Measurements from ENCODE around the gene TSPAN9. TPM values are rescaled to one million over a fixed set of nuclear protein-coding genes. Genes with fewer than 3 reads are reported as not detected.

The TSPAN9 gene
- polyA plus RNA-seq, 1 donor (not counting 4 experiments of a cell fraction or from before 2014, with no cell fraction given), result 27.5 TPM

DNA sequence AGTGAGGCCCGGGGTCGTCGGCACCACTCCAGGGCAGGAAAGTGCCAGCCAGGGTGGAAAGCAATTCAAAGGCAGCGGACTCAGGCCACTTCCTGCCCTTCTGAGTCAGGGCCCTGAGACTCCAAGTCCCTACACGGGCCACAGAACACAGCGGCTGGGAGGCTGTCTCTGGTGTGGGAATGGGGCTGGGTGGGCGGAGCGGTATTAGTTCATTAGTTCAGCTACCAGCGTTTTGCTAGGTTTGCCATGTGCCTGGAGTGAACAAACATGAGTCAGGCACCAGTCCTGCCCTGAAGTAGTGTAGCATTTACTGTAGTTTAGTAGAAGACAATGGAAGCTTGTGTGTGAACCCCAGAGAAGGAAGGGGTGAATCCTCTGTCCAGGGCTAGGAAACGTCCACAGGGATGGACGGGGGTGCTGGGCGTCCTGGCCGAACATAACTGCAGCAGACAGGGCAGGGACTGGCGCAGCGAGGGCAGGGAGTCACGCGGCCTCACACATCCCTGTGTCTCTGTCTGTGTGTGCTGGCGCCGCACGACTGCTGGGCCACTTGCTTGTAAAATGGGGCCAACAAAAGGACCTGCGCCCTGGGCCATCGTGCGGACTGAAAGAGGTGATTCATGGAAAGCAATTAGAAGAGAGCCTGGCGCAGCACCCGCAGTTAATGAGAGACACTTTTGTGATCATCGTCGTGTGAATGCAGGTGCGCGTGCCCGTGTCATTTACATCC lies 227.4 kb downstream of the TSPAN9 start:
- Histone ChIP-seq H3K27ac (ENCODE audit: control insufficient read depth, insufficient read depth, low read length) (peak overlapping the region; percentile 57), H3K4me2 (ENCODE audit: control insufficient read depth, extremely low read depth, insufficient read depth, low read depth, low read length) (peak overlapping the region; percentile 20)
- dilution Hi-C loops (cut with MboI; ENCODE audit: extremely low pct_ligation_motif_present, low sequenced_read_pairs), result no loop called here

DNA sequence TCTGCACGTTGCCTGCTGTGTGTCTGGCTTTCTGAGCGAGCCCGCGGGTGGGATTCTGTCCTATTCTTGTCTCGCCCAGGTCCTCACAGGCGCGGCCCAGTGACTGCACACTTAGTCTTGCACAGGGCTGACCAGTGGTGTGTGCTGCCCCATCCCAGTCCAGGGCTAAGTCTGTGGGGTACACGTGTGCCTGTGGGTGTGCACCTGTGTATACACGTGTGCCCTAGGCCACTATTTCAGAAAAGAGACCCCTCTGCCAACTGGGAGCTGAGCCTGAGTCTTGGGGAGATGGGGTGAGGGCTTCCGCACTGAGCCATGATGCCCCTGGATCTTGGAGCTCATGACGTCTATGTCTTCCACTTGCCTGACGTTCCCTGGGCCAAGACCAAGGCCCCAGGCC lies 228.3 kb downstream of the TSPAN9 start:
- Histone ChIP-seq H3K4me1 (ENCODE audit: control insufficient read depth, extremely low read depth, insufficient read depth, low read length) (peaks cover 35% of the 10 kb centered on the region), H3K27ac (ENCODE audit: control insufficient read depth, insufficient read depth, low read length) (no peak overlapping the region), H3K36me3 (ENCODE audit: control insufficient read depth in 2 of 2, extremely low read depth in 1 of 2, insufficient read depth in 2 of 2, low read length in 2 of 2) (no peaks in the 10 kb centered on the region), H3K27me3 (ENCODE audit: control insufficient read depth, extremely low read depth, insufficient read depth, low read length) (no peaks in the 10 kb centered on the region), H3K4me2 (ENCODE audit: control insufficient read depth, extremely low read depth, insufficient read depth, low read depth, low read length) (no peak overlapping the region), H4K20me1 (ENCODE audit: control insufficient read depth, extremely low read depth, insufficient read depth, low read length) (no peaks in the 10 kb centered on the region), H3K4me3 (ENCODE audit: control insufficient read depth in 2 of 3, extremely low read depth in 1 of 3, insufficient read depth in 2 of 3, low read depth in 1 of 3, low read length in 3 of 3) (no peak overlapping the region), H3K9me1 (ENCODE audit: control insufficient read depth, extremely low read depth, insufficient read depth, low read length) (no peaks in the 10 kb centered on the region), H2AFZ (ENCODE audit: control insufficient read depth, low read length) (no peak overlapping the region), H3K79me2 (ENCODE audit: control insufficient read depth, insufficient read depth, low read length) (no peaks in the 10 kb centered on the region), H3K9me3 (ENCODE audit: control insufficient read depth, low read depth, low read length) (no peaks in the 10 kb centered on the region), H3K9ac (ENCODE audit: control insufficient read depth, extremely low read depth, insufficient read depth, low read length) (no peak overlapping the region)
- DNase-seq (ENCODE audit: low read depth, low spot score) (no peak), FAIRE-seq (no peak)
- TF ChIP-seq EZH2 (IDR thresholded peaks at IDR 0.05; ENCODE audit: low read length), result no peak
- no peak for TF ChIP-seq CTCF (optimal IDR thresholded peaks at IDR 0.05 in 1 of 3, IDR thresholded peaks at IDR 0.05 in 1 of 3, conservative IDR thresholded peaks at IDR 0.05 in 1 of 3; ENCODE audit: extremely low read depth in 1 of 3, insufficient read depth in 2 of 3, low read length in 3 of 3)
- dilution Hi-C loops (cut with MboI; ENCODE audit: extremely low pct_ligation_motif_present, low sequenced_read_pairs), result no loop called here

More for the DNA sequence above, 227.4 kb downstream of the TSPAN9 start:
- no peaks in the 10 kb centered on the region for H4K20me1 ChIP-seq (ENCODE audit: control insufficient read depth, extremely low read depth, insufficient read depth, low read length)
- no peak for DNase-seq (ENCODE audit: low read depth, low spot score)
- H3K4me3 ChIP-seq (ENCODE audit: control insufficient read depth in 2 of 3, extremely low read depth in 1 of 3, insufficient read depth in 2 of 3, low read depth in 1 of 3, low read length in 3 of 3), result no peak overlapping the region
- TF ChIP-seq EZH2 (IDR thresholded peaks at IDR 0.05; ENCODE audit: low read length), result no peak
- no peak for TF ChIP-seq CTCF (optimal IDR thresholded peaks at IDR 0.05 in 1 of 3, IDR thresholded peaks at IDR 0.05 in 1 of 3, conservative IDR thresholded peaks at IDR 0.05 in 1 of 3; ENCODE audit: extremely low read depth in 1 of 3, insufficient read depth in 2 of 3, low read length in 3 of 3)
- H3K36me3 ChIP-seq (ENCODE audit: control insufficient read depth in 2 of 2, extremely low read depth in 1 of 2, insufficient read depth in 2 of 2, low read length in 2 of 2), result no peaks in the 10 kb centered on the region
- H3K79me2 ChIP-seq (ENCODE audit: control insufficient read depth, insufficient read depth, low read length), result no peaks in the 10 kb centered on the region
- no peaks in the 10 kb centered on the region for H3K9me3 ChIP-seq (ENCODE audit: control insufficient read depth, low read depth, low read length)
- H3K4me1 ChIP-seq (ENCODE audit: control insufficient read depth, extremely low read depth, insufficient read depth, low read length), result peaks cover 38% of the 10 kb centered on the region
- peak overlapping the region; percentile 36 for H3K9ac ChIP-seq (ENCODE audit: control insufficient read depth, extremely low read depth, insufficient read depth, low read length)
- peak; percentile 96 for FAIRE-seq
- no peak overlapping the region for H2AFZ ChIP-seq (ENCODE audit: control insufficient read depth, low read length)
- H3K9me1 ChIP-seq (ENCODE audit: control insufficient read depth, extremely low read depth, insufficient read depth, low read length), result no peaks in the 10 kb centered on the region
- no peaks in the 10 kb centered on the region for H3K27me3 ChIP-seq (ENCODE audit: control insufficient read depth, extremely low read depth, insufficient read depth, low read length)
